Fibroblast of lung (primary cell): Measurements from ENCODE around the gene AMBRA1.

ENCODE experiments used
- CTCF ChIP-seq, 2 donors: IDR thresholded peaks in 1 of 2; conservative IDR thresholded peaks in 1 of 2; 1 replicate in 1 of 2; 2 replicates in 1 of 2; pipeline ENCODE4 v1.5.1; 2011 to 2012; ENCODE audit warnings: low read length in 2 of 2, control low read depth in 1 of 2, inconsistent platforms in 1 of 2, low read depth in 1 of 2, mild to moderate bottlenecking in 1 of 2
- EZH2 ChIP-seq: IDR thresholded peaks from 2 replicates; pipeline ENCODE4 v1.5.1; 2012; ENCODE audit warnings: low read length, control low read depth, mild to moderate bottlenecking; ENCODE audit errors: missing control alignments

- TF ChIP-seq CTCF (conservative IDR thresholded peaks at IDR 0.05 in 1 of 2, IDR thresholded peaks at IDR 0.05 in 1 of 2; ENCODE audit: low read depth in 1 of 2, low read length in 2 of 2), result no peak
- no peak for TF ChIP-seq EZH2
Measured at GRCh38 chr11:46557684-46558151, 36.1 kb downstream of the AMBRA1 start.
